Endothelial cell of umbilical vein (primary cell): Measurements from ENCODE around the gene DYNAP. TPM values are rescaled to one million over a fixed set of nuclear protein-coding genes. Genes with fewer than 3 reads are reported as not detected.

Source experiments
- BruUV-seq: library from RNA; stranded (reverse); fragments of 400-500 nt; replicated peaks from 2 replicates; lab custom pipeline; 2021; lab: Mats Ljungman, UMichigan
- CTCF ChIA-PET: fragments of 300-600, 350-600 bp; sonication (Branson Sonifier 250); formaldehyde crosslinking; loops from one replicate; lab custom pipeline; 2021; ENCODE audit warnings: antibody characterized with exemption, inconsistent platforms; lab: Charles Lee
- POLR2A ChIA-PET: fragments of 300-600, 350-600 bp; sonication (Branson Sonifier 250); formaldehyde crosslinking; loops from one replicate; lab custom pipeline; 2021; ENCODE audit warnings: antibody characterized with exemption, inconsistent platforms; lab: Charles Lee
- DNase-seq: peaks from one replicate; pipeline ENCODE4 v3.0.0-alpha.2; 2011; ENCODE audit warnings: low read depth, low spot score
- FAIRE-seq: peaks from 2 replicates; lab custom pipeline; 2011; peaks lifted over from hg19 to GRCh38; lab: Jason Lieb, UNC
- H2AFZ ChIP-seq: 2 replicates; pipeline ENCODE4 v1.6.0; 2012; ENCODE audit warnings: low read depth, low read length, control low read depth, inconsistent platforms
- H3K27ac ChIP-seq: 2 replicates; pipeline ENCODE4 v1.5.1; 2011; ENCODE audit warnings: low read depth, mild to moderate bottlenecking, control low read depth, low read length, moderate library complexity; ENCODE audit not compliant: insufficient read depth
- H3K27me3 ChIP-seq, 2 experiments: 2 replicates each; pipeline versions ENCODE4 v1.6.0 to v1.6.1; 2011; ENCODE audit warnings: low read length in 2 of 2, mixed read lengths in 1 of 2; ENCODE audit not compliant: control insufficient read depth in 2 of 2, insufficient read depth in 2 of 2
- H3K36me3 ChIP-seq, 2 experiments: 2 replicates in 1 of 2; 3 replicates in 1 of 2; pipeline ENCODE4 v1.5.1; 2011; ENCODE audit warnings: low read length in 2 of 2, mild to moderate bottlenecking in 1 of 2, moderate library complexity in 1 of 2; ENCODE audit not compliant: control insufficient read depth in 2 of 2, insufficient read depth in 2 of 2; ENCODE audit errors: extremely low read depth in 1 of 2
- H3K4me1 ChIP-seq: 3 replicates; pipeline ENCODE4 v1.5.1; 2011; ENCODE audit warnings: mild to moderate bottlenecking, low read length; ENCODE audit not compliant: control insufficient read depth, insufficient read depth; ENCODE audit errors: extremely low read depth
- H3K4me2 ChIP-seq: 2 replicates; pipeline ENCODE4 v1.6.1; 2011; ENCODE audit warnings: low read length, control low read depth, mixed read lengths; ENCODE audit not compliant: insufficient read depth
- H3K4me3 ChIP-seq, 3 experiments: fragments of 200-600 bp in 1 of 3; sonication (generic), shearing (Covaris generic) in 1 of 3; replicated peaks in 1 of 3; 2 replicates each; pipeline ENCODE4 v1.5.1; 2011 to 2016; ENCODE audit warnings: control low read depth in 3 of 3, low read length in 3 of 3, mild to moderate bottlenecking in 2 of 3, inconsistent platforms in 1 of 3, low read depth in 1 of 3, moderate library complexity in 1 of 3; ENCODE audit not compliant: insufficient read depth in 1 of 3
- H3K79me2 ChIP-seq: 2 replicates; pipeline ENCODE4 v1.6.0; 2012; ENCODE audit warnings: low read length, inconsistent platforms; ENCODE audit not compliant: control insufficient read depth, insufficient read depth
- H3K9ac ChIP-seq: replicated peaks from 2 replicates; pipeline ENCODE3; 2011; ENCODE audit warnings: low read length, control low read depth; ENCODE audit not compliant: insufficient read depth; ENCODE audit errors: extremely low read depth
- H3K9me1 ChIP-seq: replicated peaks from 3 replicates; pipeline ENCODE4 v1.6.0; 2011; ENCODE audit warnings: mild to moderate bottlenecking, low read length; ENCODE audit not compliant: control insufficient read depth, insufficient read depth; ENCODE audit errors: extremely low read depth
- H3K9me3 ChIP-seq: replicated peaks from 2 replicates; pipeline ENCODE4 v1.5.1; 2012; ENCODE audit warnings: low read length, inconsistent platforms; ENCODE audit not compliant: control insufficient read depth, insufficient read depth
- H4K20me1 ChIP-seq: replicated peaks from 2 replicates; pipeline ENCODE3; 2011; ENCODE audit warnings: mild to moderate bottlenecking, low read length; ENCODE audit not compliant: control insufficient read depth, insufficient read depth; ENCODE audit errors: extremely low read depth
- CTCF ChIP-seq, 2 donors: IDR thresholded peaks; 1 replicate in 1 of 2; 2 replicates in 1 of 2; pipeline ENCODE4 v1.5.1; 2011; ENCODE audit warnings: low read length in 2 of 2, mild to moderate bottlenecking in 2 of 2, moderate library complexity in 2 of 2, control low read depth in 1 of 2, inconsistent platforms in 1 of 2, low read depth in 1 of 2; ENCODE audit not compliant: insufficient read depth in 1 of 2; ENCODE audit errors: extremely low read depth in 1 of 2
- EZH2 ChIP-seq: IDR thresholded peaks from 2 replicates; pipeline ENCODE4 v1.6.1; 2012; ENCODE audit warnings: borderline replicate concordance, low read depth, mild to moderate bottlenecking, moderate library complexity, low read length, inconsistent platforms; ENCODE audit not compliant: severe bottlenecking
- FOS ChIP-seq: IDR thresholded peaks from 2 replicates; pipeline ENCODE4 v1.6.1; 2011; ENCODE audit warnings: mild to moderate bottlenecking, low read length, moderate library complexity, borderline replicate concordance; ENCODE audit not compliant: insufficient read depth
- GATA2 ChIP-seq: IDR thresholded peaks from 2 replicates; pipeline ENCODE4 v1.7.0; 2011; ENCODE audit warnings: low read depth, mild to moderate bottlenecking, moderate library complexity, mixed read lengths, low read length; ENCODE audit not compliant: insufficient read length, insufficient read depth
- JUN ChIP-seq: IDR thresholded peaks from 2 replicates; pipeline ENCODE4 v1.6.1; 2011; ENCODE audit warnings: borderline replicate concordance, low read depth; ENCODE audit not compliant: insufficient read length, insufficient read depth
- MAX ChIP-seq: IDR thresholded peaks from 2 replicates; pipeline ENCODE4 v1.6.1; 2011; ENCODE audit not compliant: insufficient read depth, insufficient read length
- MYC ChIP-seq: IDR thresholded peaks from one replicate; pipeline ENCODE4 v1.6.1; 2011; ENCODE audit warnings: mild to moderate bottlenecking, low read depth, low read length
- POLR2A ChIP-seq: IDR thresholded peaks from 2 replicates; pipeline ENCODE4 v1.6.1; 2012; ENCODE audit warnings: low read depth, mild to moderate bottlenecking, control low read depth, low read length
- POLR2AphosphoS5 ChIP-seq: IDR thresholded peaks from 2 replicates; pipeline ENCODE4 v1.6.1; 2012; ENCODE audit warnings: low read depth, mild to moderate bottlenecking, control low read depth, low read length, moderate library complexity; ENCODE audit not compliant: insufficient read depth
- dilution Hi-C: fragments of 300-500 bp; cut with MboI; formaldehyde crosslinking; loops from one replicate; pipeline ENCODE4 v1.15.0; 2019; ENCODE audit warnings: low sequenced_read_pairs; ENCODE audit not compliant: extremely low pct_ligation_motif_present
- intact Hi-C: fragments of 100-400 bp; cut with micrococcal nuclease; formaldehyde crosslinking; loops from one replicate; pipeline ENCODE4 v1.10.0; 2022
- polyA plus RNA-seq, 4 experiments: library from polyadenylated mRNA; depleted of rRNA in 3 of 4; stranded (reverse) in 3 of 4; unstranded in 1 of 4; fragments of >200 nt; gene quantifications; 2 replicates each; pipeline versions ENCODE4 v1.2.1 to v1.2.3, GENCODE V29; 2011 to 2012; ENCODE audit warnings: missing spikeins in 1 of 4
- total RNA-seq: library from RNA; stranded (reverse); gene quantifications from 2 replicates; pipeline ENCODE4 v1.2.3, GENCODE V29; 2021

The DYNAP gene
- total and polyA plus RNA-seq, 2 donors (not counting 3 experiments of a cell fraction or from before 2014, with no cell fraction given), result not detected

- peak; percentile 27 for DNase-seq
- H3K4me3 ChIP-seq, result peak overlapping the region in 2 of 3 experiments; percentile 10 to 48
- CTCF ChIA-PET, result interaction anchor here (1.1 kb wide), 1 partner anchor 215 kb away, joined by 3 read pairs; no protein-coding TSS in a partner anchor
Measured at GRCh38 chr18:54607213-54608027, 16.4 kb downstream of the DYNAP start.

DNA sequence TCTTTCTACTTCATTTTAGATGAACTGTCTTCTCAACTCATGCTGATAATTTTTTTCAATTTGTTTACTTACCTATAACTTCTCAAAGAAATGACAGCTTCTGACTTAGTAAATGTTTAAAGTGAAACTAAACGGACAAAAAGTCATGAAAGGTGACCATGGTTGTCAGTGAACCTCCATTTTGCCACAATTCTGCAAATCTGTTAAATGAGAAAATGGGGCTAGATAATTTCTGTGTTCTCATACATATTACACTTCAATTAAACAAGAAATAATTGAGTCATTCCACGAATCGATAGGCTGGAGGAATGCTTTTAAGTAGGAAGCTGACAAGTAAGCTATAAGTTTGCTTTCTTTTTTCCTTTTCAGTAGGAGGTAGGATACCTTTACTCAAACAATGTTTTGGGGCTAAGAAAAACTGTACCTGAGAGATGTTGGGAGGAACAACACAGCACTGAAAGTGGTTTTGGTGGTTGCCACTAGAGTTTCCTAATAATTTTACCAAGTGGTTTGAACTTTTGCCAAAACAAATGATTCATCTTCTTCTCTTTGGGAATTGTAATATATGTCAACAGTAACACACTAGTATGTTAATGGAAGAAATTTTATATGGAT lies 17.1 kb downstream of the DYNAP start:
- no peak overlapping the region for H2AFZ ChIP-seq
- no peaks in the 10 kb centered on the region for H3K4me1 ChIP-seq
- BruUV-seq, result no TSS peak
- intact Hi-C loops, result no loop called here
- no peaks in the 10 kb centered on the region for H3K36me3 ChIP-seq
- no peaks in the 10 kb centered on the region for H3K9me1 ChIP-seq
- peak overlapping the region; percentile 67 for H3K4me2 ChIP-seq
- no peaks in the 10 kb centered on the region for H3K79me2 ChIP-seq
- DNase-seq (peak; percentile 3), FAIRE-seq (no peak)
- no peaks in the 10 kb centered on the region for H4K20me1 ChIP-seq
- dilution Hi-C loops, result no loop called here
- no peaks in the 10 kb centered on the region for H3K27me3 ChIP-seq
- no peaks in the 10 kb centered on the region for H3K9me3 ChIP-seq
- ChIA-PET CTCF (interaction anchor here (1.1 to 1.6 kb wide), 2 partner anchors 164 to 216 kb away, joined by 3 read pairs; no protein-coding TSS in a partner anchor), POLR2A (no interaction called here)
- no peak for TF ChIP-seq EZH2
- no peak for TF ChIP-seq JUN
- TF ChIP-seq MYC, result no peak
- no peak for TF ChIP-seq CTCF (IDR thresholded peaks at IDR 0.05; ENCODE audit: extremely low read depth in 1 of 2, insufficient read depth in 1 of 2, low read depth in 1 of 2, low read length in 2 of 2)
- no peak for TF ChIP-seq POLR2A
- TF ChIP-seq POLR2AphosphoS5, result no peak
- no peak for TF ChIP-seq GATA2
- no peak for TF ChIP-seq MAX
- TF ChIP-seq FOS, result no peak
- H3K9ac ChIP-seq, result peak overlapping the region; percentile 9
- peak overlapping the region in 1 of 3 experiments; percentile 48 for H3K4me3 ChIP-seq
- no peak overlapping the region for H3K27ac ChIP-seq

More at GRCh38 chr18:54607213-54608027, 16.4 kb downstream of the DYNAP start:
- Histone ChIP-seq H3K9me3 (no peaks in the 10 kb centered on the region), H3K36me3 (no peaks in the 10 kb centered on the region), H3K4me2 (peak overlapping the region; percentile 67), H3K9ac (peak overlapping the region; percentile 9), H3K4me1 (no peaks in the 10 kb centered on the region), H3K9me1 (no peaks in the 10 kb centered on the region), H3K27ac (no peak overlapping the region), H3K79me2 (no peaks in the 10 kb centered on the region), H2AFZ (no peak overlapping the region), H4K20me1 (no peaks in the 10 kb centered on the region), H3K27me3 (no peaks in the 10 kb centered on the region)
- TF ChIP-seq GATA2 (no peak), POLR2A (no peak)
- POLR2A ChIA-PET, result no interaction called here
- dilution Hi-C loops (no loop called here), intact Hi-C loops (no loop called here)
- BruUV-seq, result no TSS peak
- no peak for FAIRE-seq
